Stomach (tissue), 4 donors: ENCODE results near the gene TRIM46.

Source experiments
- CTCF ChIP-seq, 7 experiments: fragments of 450-650 bp in 4 of 7; fragments of 200-600 bp in 3 of 7; sonication (generic) in 3 of 7; IDR thresholded peaks; one replicate each; pipeline ENCODE4 v1.5.1; 2016 to 2019; ENCODE audit warnings: antibody characterized with exemption in 7 of 7, control low read depth in 2 of 7, mild to moderate bottlenecking in 1 of 7
- EP300 ChIP-seq: sonication (generic); formaldehyde crosslinking; IDR thresholded peaks from one replicate; pipeline ENCODE4 v1.6.1; 2017; ENCODE audit warnings: antibody characterized with exemption
- POLR2A ChIP-seq, 4 donors: fragments of 450-650 bp; IDR thresholded peaks; one replicate each; pipeline ENCODE4 v1.6.1; 2016; ENCODE audit warnings: antibody characterized with exemption in 4 of 4, control low read depth in 2 of 4, mild to moderate bottlenecking in 1 of 4, moderate library complexity in 1 of 4
- POLR2AphosphoS5 ChIP-seq, 3 donors: sonication (generic); formaldehyde crosslinking; IDR thresholded peaks; one replicate each; pipeline ENCODE4 v1.6.1; 2016; ENCODE audit warnings: antibody characterized with exemption in 3 of 3

GRCh38 chr1:155182052-155182550 lies 8.5 kb downstream of the TRIM46 start:
- TF ChIP-seq POLR2A (IDR thresholded peaks at IDR 0.05) (no peak), CTCF (IDR thresholded peaks at IDR 0.05) (no peak), POLR2AphosphoS5 (IDR thresholded peaks at IDR 0.05) (no peak), EP300 (no peak)
